PC-9 (cell line): ENCODE results near the gene PTTG2.

Experiments used
- EZH2 ChIP-seq: fragments of 200-600 bp; sonication (generic); IDR thresholded peaks from 2 replicates; pipeline ENCODE4 v1.8.0; 2017; ENCODE audit warnings: antibody characterized with exemption, low read depth
- TF ChIP-seq, protein P1 (sequence below): fragments of 200-600 bp; sonication (generic); conservative IDR thresholded peaks from 2 replicates; pipeline ENCODE4 v1.6.1; 2017; ENCODE audit warnings: mixed run types, antibody characterized with exemption, mild to moderate bottlenecking, moderate library complexity

DNA sequence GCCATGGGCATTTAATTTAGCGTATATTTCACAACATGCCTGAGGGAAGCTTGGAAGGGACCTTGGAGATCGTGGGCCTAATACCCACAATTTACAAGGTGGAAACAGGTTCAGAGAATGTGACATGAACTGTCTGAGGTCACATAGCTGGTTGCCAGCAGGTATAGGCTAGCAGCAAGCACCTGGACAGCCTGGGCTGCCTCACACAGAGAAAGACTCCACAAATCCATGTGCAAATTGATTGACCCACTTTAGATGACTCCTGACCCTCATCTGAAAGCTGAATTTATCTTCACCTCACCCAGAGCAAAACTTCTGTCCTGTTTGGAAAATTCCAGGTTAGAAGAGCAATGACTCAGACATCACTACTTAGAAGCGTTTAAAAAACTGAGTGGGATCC lies 5.8 kb downstream of the PTTG2 start:
- TF ChIP-seq, protein P1, sequence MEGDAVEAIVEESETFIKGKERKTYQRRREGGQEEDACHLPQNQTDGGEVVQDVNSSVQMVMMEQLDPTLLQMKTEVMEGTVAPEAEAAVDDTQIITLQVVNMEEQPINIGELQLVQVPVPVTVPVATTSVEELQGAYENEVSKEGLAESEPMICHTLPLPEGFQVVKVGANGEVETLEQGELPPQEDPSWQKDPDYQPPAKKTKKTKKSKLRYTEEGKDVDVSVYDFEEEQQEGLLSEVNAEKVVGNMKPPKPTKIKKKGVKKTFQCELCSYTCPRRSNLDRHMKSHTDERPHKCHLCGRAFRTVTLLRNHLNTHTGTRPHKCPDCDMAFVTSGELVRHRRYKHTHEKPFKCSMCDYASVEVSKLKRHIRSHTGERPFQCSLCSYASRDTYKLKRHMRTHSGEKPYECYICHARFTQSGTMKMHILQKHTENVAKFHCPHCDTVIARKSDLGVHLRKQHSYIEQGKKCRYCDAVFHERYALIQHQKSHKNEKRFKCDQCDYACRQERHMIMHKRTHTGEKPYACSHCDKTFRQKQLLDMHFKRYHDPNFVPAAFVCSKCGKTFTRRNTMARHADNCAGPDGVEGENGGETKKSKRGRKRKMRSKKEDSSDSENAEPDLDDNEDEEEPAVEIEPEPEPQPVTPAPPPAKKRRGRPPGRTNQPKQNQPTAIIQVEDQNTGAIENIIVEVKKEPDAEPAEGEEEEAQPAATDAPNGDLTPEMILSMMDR = no peak
- TF ChIP-seq EZH2 = no peak
